GM19193 (cell line): ENCODE data around the gene LAPTM5.

Experiments used
- POLR2A ChIP-seq: IDR thresholded peaks from 4 replicates; pipeline ENCODE4 v1.6.1; 2011; ENCODE audit not compliant: insufficient read depth, insufficient read length; ENCODE audit errors: extremely low read depth

LAPTM5 gene

GRCh38 chr1:30779294-30780071 lies 21.9 kb upstream of the LAPTM5 start:
- TF ChIP-seq POLR2A: no peak

GRCh38 chr1:30778979-30779293 lies 21.4 kb upstream of the LAPTM5 start:
- TF ChIP-seq POLR2A: no peak

GRCh38 chr1:30778154-30778978 lies 20.8 kb upstream of the LAPTM5 start:
- no peak for TF ChIP-seq POLR2A

DNA sequence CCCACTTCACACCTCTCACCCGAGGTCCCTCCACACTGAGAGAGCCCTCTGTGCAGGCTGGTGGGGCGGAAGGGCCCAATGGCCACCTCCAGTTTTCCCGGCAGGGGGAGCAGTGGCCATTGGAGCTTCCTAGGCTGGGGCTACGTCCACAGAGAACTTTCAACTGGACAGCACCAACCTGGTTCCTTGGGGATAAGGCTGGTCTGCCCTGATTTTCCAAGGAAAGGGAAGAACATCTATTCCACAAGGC lies 20.3 kb upstream of the LAPTM5 start:
- no peak for TF ChIP-seq POLR2A

DNA sequence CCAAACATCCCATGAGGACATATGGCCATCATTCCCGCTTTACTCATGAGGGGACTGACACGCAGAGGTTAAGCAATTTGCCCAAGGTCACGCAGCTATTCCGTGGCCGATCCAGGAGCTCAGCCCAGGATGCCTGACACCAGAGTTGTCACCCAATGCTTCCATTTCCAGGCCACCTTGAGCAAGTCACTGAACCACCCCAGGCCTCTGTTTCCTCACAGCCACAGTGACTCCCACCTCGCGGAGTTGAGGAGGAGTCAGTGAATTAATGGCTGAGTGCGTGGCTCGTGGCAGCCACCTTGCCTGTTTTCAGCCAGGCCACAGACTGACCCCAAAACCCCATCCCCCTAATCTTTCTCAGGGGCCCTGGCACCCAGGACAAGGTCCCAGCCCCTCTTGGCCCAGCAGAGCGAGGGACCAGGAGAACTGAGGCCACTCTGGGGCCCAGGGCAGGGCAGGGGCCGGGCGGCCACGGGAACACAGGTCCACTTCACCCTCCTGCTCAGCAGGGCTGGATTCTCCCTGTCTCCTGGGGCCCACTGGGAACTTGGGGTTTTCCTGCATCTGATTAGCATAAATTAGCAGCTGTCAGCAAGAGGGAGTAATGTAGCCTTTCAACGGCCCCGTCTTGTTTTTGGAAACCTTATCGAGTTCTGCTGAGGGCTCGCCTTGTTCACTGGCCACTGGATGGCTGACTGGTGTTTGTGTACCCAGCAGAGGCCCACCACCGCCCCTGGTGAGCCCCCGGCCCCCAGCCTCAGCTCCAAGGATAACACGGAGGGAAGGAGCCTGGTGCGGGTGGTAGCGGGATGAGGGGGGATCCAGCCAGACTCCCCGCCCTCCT lies 19.7 kb upstream of the LAPTM5 start:
- no peak for TF ChIP-seq POLR2A

- no peak for TF ChIP-seq POLR2A
Observed at GRCh38 chr1:30776097-30777059, 18.8 kb upstream of the LAPTM5 start.

DNA sequence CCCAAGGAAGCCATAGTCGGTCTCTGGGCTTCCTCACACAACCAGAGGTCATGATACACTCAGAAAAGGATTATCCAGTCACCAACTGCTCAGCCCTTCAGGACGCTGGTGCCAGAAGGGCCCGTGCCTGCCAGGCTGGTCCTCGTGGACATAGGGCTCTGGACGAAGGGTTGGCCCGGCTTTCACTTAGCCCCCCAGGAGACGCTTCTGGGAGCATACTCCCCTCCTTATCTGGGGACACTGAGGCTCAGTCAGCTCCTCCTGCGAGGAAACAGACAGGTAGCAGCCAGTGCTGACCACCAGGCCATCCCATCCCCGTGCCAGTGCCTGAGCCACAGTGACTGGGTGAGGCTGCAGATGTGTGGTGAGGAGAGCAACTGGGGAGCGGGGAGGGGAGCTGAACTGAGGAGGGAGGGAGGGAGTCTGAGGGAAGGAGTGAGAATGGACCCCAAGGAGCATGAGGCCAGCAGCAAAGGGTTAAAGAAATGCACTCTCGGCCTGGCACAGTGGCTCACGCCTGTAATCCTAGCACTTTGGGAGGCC lies 17.9 kb upstream of the LAPTM5 start:
- TF ChIP-seq POLR2A: no peak

DNA sequence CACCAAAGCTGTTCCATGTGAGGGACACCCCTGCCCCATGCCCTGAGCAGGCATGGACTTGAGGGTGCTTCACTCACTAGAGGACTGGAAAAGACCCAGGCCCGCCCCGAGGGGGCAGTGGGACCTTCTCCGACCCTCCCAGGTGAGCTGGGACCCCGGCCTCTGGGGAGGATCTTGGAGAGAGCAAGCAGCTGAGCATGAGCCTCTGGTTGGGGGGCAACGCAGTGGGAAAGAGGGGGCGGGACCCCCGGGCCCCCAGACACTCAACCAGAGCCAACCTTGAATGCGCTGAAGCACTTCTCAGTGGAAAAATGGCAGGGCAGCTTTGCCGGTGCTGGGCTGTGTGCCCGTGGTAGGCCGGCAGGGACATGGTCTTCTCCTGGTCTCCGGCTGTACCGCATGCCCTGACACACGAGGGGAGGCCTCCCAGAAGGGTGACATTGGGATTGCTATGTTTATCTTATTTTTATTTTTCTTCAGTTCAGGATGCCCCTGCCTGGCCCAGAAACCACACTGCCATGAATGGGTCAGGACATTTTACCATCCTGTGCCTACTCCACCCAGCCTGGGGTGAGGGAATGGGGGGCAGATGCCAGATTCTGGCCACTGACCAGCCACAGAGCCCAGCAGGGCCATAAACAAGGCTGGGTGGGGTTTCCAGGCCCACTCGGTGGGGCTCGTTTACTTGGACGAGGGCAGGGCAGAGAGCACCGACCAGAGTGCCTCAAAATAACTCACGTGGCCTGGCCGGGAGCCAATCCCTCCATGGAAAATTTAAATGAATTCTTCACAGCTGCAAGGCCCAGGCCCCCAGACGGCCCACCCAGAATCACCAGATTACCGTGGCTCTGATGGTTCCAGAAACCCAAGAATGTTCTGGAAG lies 17.2 kb upstream of the LAPTM5 start:
- TF ChIP-seq POLR2A: no peak

- no peak for TF ChIP-seq POLR2A
Observed at GRCh38 chr1:30773722-30774358, 16.3 kb upstream of the LAPTM5 start.

- TF ChIP-seq POLR2A: no peak
Observed at GRCh38 chr1:30771005-30771404, 13.4 kb upstream of the LAPTM5 start.

DNA sequence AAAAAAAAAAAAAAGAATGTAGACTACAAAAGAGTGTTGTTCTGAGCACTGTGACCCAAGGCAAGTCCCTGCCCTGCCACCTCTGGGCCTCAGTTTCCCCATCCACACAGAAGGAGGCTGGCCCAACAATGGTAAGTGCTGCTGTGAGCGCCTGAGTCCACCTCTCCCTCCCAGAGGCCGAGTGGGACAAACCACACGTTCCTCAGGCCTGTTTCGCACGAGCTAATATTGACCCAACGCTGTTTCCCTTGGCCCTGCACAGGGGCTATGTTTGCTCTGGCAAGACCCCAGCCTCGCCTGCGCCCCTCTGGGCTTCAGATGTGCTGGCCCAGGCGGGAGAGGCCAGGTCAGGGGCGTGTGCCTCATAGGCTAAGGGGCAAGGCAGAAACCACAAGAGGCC lies 12.6 kb upstream of the LAPTM5 start:
- no peak for TF ChIP-seq POLR2A

- no peak for TF ChIP-seq POLR2A
Observed at GRCh38 chr1:30768830-30769718, 11.5 kb upstream of the LAPTM5 start.
